Measurements from ENCODE around the gene IL22RA2. TPM values are rescaled to one million over a fixed set of nuclear protein-coding genes. Genes with fewer than 3 reads are reported as not detected.

The IL22RA2 gene
- total and polyA plus RNA-seq, 9 of the 15 experiments (the other 6 are each of a cell fraction or from before 2014, with no cell fraction given): 0.03 TPM; not detected in 8

- TF ChIP-seq, protein P1, sequence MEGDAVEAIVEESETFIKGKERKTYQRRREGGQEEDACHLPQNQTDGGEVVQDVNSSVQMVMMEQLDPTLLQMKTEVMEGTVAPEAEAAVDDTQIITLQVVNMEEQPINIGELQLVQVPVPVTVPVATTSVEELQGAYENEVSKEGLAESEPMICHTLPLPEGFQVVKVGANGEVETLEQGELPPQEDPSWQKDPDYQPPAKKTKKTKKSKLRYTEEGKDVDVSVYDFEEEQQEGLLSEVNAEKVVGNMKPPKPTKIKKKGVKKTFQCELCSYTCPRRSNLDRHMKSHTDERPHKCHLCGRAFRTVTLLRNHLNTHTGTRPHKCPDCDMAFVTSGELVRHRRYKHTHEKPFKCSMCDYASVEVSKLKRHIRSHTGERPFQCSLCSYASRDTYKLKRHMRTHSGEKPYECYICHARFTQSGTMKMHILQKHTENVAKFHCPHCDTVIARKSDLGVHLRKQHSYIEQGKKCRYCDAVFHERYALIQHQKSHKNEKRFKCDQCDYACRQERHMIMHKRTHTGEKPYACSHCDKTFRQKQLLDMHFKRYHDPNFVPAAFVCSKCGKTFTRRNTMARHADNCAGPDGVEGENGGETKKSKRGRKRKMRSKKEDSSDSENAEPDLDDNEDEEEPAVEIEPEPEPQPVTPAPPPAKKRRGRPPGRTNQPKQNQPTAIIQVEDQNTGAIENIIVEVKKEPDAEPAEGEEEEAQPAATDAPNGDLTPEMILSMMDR (IDR thresholded peaks at IDR 0.05 in 2 of 3, conservative IDR thresholded peaks at IDR 0.05 in 1 of 3; ENCODE audit: insufficient read depth in 2 of 3, low read depth in 1 of 3, low read length in 3 of 3): 0 out of 6 replicates have a peak, but pooled peaks of 1 of the 3 experiments have one; percentile 1
- no peak for TF ChIP-seq BRCA1 (IDR thresholded peaks at IDR 0.05)
- no peak for TF ChIP-seq BRCA1 (CRISPR knock-in tag; IDR thresholded peaks at IDR 0.05)
- TF ChIP-seq PKNOX1 (IDR thresholded peaks at IDR 0.05): peak; percentile 47
- TF ChIP-seq ZNF76 (CRISPR knock-in tag; IDR thresholded peaks at IDR 0.05; ENCODE audit: borderline replicate concordance): no peak
- no peak for TF ChIP-seq ZNF3 (CRISPR knock-in tag; IDR thresholded peaks at IDR 0.05)
- no peak for TF ChIP-seq EHMT2 (IDR thresholded peaks at IDR 0.05)
- no peak for TF ChIP-seq STAT5B (CRISPR knock-in tag; IDR thresholded peaks at IDR 0.05)
- peak; percentile 85 for TF ChIP-seq CXXC5 (CRISPR knock-in tag; IDR thresholded peaks at IDR 0.05)
- no peak for TF ChIP-seq CGGBP1 (CRISPR knock-in tag; IDR thresholded peaks at IDR 0.05)
- no peak for TF ChIP-seq SREBF2 (CRISPR knock-in tag; IDR thresholded peaks at IDR 0.05)
- no peak for TF ChIP-seq YY1 (IDR thresholded peaks at IDR 0.05; ENCODE audit: borderline replicate concordance in 1 of 3, control insufficient read depth in 1 of 3, extremely low read depth in 1 of 3, insufficient read depth in 3 of 3, insufficient read length in 1 of 3, insufficient replicate concordance in 2 of 3, low read depth in 1 of 3, low read length in 2 of 3)
- TF ChIP-seq ARID4B (CRISPR knock-in tag; IDR thresholded peaks at IDR 0.05): peak; percentile 71
- TF ChIP-seq ZNF239 (CRISPR knock-in tag; IDR thresholded peaks at IDR 0.05): no peak
- TF ChIP-seq FOXJ2 (tag; IDR thresholded peaks at IDR 0.05): no peak
- no peak for TF ChIP-seq ZFP30 (CRISPR knock-in tag; IDR thresholded peaks at IDR 0.05; ENCODE audit: borderline replicate concordance)
- no peak for TF ChIP-seq CBFA2T2 (conservative IDR thresholded peaks at IDR 0.05)
- no peak for TF ChIP-seq ARID3A (IDR thresholded peaks at IDR 0.05; ENCODE audit: borderline replicate concordance, low read depth, low read length)
These were observed 45.6 kb upstream of the IL22RA2 start, which contains the start of gene IFNGR1 (continued) for GRCh38 chr6:137218917-137219663.

Data from K562 (cell line).